ENCODE results near the gene RIN1.
"Not testable (repeated sequence)": the region's sequence is repeated elsewhere in the genome, so short reads cannot be mapped to it uniquely, and the experiment has no call there.

The RIN1 gene, protein sequence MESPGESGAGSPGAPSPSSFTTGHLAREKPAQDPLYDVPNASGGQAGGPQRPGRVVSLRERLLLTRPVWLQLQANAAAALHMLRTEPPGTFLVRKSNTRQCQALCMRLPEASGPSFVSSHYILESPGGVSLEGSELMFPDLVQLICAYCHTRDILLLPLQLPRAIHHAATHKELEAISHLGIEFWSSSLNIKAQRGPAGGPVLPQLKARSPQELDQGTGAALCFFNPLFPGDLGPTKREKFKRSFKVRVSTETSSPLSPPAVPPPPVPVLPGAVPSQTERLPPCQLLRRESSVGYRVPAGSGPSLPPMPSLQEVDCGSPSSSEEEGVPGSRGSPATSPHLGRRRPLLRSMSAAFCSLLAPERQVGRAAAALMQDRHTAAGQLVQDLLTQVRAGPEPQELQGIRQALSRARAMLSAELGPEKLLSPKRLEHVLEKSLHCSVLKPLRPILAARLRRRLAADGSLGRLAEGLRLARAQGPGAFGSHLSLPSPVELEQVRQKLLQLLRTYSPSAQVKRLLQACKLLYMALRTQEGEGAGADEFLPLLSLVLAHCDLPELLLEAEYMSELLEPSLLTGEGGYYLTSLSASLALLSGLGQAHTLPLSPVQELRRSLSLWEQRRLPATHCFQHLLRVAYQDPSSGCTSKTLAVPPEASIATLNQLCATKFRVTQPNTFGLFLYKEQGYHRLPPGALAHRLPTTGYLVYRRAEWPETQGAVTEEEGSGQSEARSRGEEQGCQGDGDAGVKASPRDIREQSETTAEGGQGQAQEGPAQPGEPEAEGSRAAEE

DNA sequence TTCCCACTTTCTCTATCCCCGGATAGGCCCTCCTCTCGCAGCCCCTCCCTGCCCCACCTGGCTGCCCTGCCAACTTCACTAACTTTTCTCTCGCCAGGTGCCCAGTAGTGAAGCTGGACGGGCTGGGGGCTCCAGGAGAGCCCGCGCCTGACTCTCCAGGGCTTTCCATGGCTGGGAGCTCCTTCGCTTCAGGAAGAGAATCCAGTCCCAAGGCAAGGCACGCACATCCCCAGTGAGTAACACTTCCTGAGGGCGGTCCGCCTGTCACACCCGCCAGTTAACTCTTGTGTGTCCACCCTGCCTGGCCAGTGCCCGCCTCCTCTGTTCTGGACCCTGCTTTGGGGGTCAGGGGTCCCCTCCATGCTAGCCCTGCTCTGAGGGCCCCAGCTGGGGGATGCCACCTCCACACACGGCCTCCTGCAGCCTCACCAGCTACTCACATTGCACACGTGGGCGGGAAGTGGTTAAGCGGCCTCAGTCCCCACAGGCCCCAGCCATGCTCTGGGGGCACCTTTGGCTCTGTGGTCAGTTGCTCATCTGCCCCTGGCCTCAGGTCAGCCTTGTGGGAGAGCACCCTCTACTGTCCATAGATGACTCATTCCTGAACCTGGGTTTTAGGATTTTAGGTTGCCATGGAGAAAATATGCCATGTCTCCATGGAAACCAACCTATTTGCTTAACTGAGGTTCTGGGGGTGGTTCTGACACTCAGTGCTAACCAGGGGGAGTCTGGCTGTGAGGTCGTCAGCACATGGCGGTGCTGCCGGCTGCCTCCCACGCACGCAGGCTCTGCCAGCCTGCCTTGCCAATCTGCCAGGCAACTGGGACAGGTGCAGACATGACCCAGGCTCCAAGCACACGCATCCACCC, at the start of gene RIN1:
Gene RIN1 (minus strand): TSS at position 201 of the 869 bp plus-strand sequence. CDS start 32 bp downstream, at position 169.
- peak; percentile 69 for DNase-seq

DNA sequence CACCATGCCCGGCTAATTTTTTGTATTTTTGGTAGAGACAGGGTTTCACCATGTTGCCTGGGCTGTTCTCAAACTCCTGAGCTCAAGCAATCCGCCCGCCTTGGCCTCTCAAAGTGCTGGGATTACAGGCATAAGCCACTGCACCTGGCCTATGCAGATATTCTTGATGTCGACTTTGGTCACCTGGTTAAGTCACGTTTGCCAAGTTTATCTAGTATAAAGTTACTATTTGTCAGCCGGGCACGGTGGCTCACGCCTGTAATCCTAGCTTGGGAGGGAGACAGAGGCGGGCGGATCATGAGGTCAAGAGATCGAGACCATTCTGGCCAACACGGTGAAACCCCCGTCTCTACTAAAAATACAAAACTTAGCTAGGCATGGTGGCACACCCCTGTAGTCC, 48.1 kb upstream of the RIN1 start:
- not testable (repeated sequence) for DNase-seq

DNA sequence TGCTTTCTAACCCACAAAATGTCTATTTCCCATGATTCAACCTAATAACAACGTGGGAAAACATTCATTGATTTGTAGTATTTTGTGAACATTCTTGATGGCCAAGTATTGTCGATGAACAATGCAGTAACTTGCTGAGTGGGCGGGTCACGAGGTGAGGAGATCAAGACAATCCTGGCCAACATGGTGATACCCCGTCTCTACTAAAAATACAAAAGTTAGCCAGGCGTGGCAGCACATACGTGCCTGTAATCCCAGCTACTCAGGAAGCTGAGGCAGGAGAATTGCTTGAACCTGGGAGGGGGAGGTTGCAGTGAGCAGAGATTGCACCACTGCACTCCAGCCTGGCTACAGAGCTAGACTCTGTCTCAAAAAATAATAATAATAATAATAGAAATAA, 44.0 kb upstream of the RIN1 start:
- DNase-seq = not testable (repeated sequence)

DNA sequence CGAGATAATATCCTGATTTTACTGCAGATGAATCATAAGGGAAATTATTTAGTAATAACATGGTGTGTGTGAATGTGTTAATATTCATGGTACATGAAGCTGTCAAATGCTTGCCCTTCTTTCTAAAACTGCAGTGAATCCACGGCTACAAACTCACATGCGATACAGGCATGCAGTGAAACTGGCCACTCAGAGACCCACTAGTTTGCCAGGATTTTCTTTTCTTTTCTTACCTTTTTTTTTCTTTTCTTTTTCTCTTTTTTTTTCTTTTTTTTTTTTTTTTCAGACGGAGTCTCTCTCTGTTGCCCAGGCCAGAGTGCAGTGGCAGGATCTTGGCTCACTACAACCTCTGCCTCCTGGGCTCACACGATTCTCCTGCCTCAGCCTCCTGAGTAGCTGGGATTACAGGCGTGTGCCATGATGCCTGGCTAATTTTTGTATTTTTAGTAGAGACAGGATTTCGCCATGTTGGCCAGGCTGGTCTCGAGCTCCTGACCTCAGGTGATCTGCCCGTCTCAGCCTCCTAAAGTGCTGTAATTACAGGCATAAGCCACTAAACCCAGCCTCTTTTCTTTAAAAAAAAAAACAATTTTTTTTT, 37.6 kb upstream of the RIN1 start:
- DNase-seq = not testable (repeated sequence)

DNA sequence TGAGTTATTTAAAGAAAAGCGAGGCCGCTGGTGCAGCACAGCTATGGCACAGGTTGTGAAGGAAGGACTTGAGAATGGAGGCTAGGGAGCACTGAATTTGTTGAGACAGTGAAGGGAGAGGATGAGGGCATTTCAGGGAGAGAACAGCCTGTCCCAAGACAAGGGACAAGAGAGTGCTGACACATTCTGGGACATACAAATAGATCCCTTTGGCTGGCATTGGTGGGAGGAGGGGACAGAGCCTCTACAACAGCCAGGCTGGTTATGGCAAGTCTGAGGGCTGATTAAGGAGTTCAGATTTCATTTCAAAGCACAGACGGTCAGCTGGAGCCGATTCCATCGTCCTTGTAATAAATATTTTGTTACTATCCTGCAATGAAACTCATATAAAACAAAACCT, 37.0 kb upstream of the RIN1 start:
- DNase-seq = no peak

DNA sequence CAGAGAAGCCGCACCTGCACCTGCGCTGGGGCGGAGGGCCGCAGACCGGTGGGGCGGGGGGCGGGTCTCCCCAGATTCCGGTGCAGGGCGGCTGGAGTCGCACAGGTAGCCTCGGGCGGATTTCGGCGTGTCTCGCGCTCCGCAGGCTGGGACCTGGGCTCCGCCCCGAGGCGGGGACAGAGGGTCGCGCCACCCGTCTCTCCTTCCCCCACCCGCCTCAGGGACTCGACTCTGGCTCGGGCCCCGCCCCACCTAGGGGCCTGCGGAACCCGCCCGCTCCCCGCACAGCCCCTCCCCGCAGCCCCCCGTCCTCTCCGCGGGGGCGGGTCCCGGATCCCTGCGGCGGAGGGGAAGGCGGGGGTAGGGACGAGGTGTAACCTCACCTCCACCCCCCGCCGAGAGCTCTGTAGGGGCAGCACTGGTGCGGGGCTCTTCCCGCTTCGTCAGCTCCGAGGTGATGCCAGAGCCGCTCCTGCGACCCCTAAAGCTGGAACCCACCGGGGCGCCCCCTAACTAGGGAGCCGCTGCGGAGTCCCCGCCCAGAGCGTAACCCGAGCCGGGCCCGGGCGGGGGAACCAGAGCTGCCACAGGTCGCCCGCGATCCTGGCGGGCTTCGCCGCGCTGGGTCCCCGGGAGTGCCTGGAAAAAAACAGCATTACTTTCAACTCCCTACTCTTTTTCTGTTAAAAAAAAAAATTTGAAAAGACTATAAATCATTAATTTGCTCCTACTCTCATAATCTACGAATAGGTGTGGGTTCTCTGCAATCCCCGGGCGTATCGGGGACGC, 35.6 kb upstream of the RIN1 start, which contains the start of gene SLC29A2:
Gene SLC29A2 (minus strand): TSS at position 134 of the 789 bp plus-strand sequence. CDS start 169 bp downstream, outside the sequence.
- DNase-seq = peak; percentile 63

DNA sequence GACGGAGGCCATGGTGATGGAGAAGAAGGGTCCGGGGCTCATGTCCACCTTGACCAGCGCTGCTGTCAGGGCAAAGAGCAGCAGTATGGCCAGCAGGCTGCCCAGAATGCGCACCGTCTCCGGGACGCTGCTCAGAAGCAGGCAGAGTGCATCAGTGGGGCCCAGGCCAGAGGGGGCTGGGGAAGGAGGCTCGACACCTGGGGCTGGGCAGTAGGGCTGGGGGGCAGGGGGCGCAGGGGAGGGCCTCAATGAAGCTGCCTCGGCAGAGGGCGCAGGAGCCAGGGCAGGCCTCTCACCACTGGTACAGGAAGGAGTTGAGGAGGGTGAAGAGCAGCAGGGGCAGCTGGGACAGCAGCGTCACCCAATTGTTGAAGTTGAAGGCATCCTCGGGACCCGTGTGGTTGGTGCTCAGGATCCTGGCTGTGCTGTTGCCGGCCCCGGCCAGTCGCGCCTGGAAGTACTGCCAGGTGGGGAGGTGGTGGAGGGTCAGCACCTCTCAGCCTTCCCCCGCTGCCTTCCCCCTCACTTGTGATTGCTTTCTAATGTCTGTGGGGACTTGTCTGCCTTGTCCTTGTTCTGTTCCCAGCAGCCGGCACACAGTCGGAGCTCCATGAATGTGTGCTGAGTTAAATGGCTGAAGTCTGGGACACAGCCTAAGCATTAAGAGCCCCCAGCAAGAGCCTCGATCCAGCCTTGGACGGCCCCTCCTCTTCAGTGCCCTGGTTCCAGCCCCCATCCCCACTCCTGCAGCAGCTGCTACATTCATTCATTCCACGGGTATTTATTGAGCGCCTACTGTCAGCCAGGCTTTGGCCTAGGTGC, 33.0 kb upstream of the RIN1 start:
- DNase-seq = peak; percentile 27

DNA sequence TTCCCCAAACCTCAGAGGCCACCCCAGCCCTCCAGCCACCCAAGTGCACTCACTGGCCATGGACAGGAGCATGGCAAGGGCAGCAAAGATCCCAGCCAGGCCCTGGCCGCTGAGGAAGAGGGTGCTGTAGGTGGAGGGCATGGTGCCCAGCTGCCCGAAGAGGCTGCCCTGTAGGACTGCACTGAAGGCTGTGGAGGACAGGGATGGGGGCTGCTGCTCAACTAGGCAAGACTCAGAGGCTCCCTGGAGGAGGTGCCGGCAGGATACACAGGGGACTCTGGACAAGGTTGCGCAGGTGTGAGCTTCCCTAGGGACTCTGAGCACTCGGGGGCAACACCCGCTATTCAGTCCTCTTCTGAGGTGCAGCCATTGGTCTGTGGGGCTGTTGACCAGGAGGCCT, 32.2 kb upstream of the RIN1 start:
- DNase-seq = no peak

DNA sequence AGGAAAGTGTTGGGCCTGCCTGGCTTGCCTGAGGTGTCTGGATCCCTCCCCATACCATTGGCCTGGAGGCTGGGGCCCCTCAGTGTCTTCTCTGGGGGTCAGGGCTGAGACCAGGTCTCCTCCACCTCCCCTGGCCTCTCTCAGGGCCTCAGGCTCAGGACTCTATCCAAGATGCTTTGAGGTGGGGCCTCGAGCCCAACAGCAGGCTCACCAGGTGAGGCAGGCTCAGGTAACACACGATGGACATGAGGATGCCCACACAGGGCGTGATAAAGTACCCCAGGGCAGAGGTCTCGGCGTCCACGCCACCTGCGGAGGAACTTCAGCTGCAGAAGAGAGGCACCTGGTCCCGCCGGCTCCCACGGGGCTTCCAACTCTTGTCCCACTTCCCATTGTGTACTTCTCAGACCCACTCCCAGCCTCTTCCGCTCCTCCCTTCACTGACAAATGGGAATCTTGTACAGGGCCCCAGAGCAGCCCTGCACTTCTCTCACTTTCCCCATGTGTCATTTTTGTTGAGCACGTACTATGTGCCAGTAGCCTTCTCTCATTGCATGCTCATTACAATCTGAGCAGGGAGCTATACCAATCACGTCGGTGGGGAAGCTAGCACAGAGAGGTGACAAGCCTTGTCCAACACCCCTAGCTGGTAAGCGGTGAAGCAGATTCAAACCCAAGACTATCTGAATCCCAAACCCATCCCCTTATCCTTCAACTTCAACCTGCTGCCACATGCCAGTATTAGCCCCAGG, 31.5 kb upstream of the RIN1 start:
- no peak for DNase-seq

DNA sequence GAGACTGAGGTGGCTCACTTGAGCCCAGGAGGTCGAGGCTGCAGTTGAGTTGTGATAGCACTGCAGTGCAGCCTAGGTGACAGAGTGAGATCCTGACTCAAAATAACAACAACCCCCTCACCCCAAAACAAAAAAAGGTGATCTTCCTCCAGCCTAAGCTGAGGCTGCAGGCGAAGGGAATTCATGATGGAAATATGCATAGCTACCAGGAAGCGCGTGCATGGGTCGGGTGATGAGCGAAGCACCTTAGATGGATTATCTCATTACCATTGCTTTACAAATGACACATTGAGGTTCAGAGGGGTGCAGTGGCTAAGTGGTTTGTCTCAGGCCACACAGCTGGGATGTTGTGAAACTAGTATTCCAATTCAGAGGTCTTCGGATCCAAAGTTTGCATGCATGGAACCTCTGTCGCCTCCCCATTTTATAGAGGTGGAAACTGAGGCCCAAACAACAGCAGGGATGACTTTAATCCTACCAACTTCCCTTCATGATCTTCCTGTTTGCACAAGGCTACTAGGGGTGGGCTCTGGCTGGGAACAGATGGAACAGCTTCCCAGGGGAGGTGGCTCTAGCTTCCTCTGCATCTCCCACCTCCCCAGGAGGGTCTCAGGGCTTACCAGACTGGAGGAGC, 30.7 kb upstream of the RIN1 start:
- no peak for DNase-seq

DNA sequence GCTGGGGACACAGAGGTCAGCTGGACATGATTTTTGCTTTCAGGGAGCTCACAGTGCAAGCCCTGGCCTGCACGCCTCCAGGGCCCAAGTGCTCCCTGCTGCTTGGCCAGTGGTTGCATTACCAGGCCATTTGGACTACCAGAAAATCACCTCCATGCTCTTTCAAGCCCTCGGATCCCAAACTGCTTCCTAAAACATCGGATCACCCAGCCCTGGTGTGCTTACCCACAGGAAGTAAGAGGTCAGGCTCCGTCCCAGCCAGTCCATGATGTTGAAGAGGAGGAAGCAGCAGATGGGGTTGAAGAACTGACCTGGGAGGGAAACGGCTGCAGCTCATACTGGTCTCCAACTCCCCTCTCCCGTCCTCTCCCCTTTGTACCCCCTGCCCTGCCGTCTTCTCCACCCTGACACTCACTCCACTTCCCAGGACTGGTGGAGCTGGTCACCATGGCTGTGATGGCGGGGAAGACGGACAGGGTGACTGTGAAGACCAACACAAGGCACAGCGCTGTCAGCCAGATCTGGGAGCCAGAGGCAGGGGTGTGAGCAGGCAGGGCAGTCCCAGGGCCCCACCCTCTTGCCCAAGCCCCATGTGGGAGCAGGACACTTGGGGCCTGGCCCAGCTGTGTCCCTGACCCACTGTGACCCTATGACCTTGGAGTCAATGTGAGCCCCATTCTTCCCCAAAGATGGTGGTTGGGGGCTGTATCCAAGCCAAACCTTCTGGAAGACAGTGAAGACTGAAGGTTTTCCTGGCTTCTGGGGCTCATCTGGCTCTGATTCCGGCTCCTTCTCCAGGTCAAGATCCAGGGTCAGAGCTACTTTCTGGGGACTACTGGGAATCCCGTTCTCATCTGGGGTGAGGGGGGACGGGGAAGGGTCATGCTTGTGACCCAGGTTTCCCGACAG, 29.7 kb upstream of the RIN1 start:
- no peak for DNase-seq

DNA sequence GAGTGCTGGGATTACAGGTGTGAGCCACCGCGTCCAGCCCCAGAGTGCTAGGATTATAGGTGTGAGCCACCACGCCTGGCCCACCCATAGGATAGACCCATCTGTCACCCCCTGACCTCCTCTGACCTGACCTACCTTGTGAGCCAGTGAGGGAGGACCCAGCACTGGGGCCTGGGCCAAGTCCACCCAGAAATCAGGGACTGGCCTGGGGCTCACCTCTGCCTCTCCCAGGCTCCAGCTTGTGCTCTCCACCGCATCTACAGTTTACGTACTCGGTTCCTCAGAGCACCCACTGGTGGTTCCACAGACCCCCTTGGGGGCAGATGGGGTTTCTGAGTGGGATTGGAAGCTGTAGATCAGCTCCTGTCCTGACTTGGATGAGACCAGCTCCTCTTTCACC, 28.9 kb upstream of the RIN1 start:
- no peak for DNase-seq

DNA sequence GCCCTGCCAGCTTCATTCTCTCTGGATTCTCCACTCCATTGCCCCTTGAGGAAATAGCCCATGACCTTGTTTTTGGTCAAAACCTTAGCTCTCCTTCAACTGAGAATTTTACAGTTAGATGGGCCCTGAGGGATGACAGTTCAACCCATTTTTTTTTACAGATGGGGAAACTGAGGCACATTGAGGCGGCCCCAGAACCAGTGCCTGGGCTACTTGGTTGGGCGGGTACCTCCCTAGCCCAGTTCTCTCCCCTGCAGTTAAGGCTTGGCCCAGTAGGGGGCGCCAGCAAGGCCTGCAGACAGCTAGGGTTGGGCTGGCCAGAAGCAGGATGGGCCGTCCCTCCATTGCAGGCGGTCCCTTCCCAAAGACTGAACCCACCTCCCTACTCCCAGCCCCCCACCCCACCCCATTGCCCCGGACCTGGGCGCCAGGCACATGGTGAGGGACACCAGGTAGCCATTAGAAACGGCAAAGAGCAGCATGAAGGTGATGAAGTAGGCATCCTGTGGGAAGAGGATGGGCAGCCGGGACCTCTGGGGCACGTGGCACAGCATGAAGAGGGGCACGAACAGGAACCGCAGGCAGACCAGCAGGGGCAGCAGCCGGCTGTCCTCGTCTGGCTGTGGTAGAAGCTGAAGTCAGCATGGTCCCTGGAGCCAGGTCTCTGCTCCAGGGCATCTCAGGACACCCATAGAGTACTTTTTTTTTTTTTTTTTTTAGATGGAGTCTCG, 27.7 kb upstream of the RIN1 start:
- DNase-seq = no peak

DNA sequence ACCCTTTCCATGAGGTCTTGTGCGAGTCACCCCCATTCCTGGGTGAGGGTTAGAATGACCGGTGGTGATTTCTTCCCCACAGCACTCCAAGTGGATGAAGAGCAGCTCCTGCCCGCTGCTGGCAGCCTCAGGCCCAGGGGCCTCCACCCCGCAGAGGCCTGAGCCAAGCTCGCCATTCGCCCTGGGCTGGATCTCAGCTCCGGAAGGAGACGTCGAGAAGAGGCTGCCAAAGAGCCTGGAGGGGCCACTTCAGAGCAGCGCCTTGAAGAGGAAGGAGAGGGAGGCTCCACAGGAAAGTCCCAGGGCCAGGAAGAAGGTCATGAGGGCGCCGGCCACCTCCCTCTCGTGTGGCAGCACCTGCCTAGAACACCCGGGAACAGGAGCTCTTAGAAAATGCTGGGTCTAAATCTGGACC, 27.0 kb upstream of the RIN1 start:
- no peak for DNase-seq

DNA sequence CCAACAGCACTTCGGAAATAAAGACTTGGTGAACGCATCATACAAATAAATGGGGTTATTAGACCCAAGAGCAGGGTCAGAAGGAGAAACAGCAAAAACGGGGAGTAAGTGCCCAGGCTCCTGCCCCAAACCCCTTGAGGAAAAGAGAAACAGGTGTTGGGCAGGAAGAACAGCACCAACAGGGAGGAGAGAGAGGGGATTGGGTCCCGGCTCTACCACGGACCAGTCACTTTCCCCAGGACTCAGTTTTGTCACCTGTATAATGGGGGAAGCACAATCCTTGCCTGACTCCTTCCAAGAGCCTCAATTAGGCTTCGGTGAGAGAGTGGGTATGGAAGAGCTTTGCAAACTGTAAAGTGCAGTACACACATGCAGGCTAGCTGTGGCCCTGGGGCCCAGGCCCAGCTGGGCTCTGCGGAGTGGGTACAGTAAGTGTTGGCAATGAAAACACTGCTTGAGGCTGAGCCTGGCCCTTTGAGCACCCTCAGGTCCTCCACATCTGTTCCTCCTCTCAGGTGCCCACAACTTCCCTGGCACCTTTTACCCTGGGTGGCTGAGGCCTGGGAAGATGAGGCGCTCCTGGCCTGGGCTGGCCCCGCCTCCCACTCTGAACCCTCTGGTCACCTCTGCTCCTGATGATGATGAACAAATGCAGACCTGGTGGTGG, 26.4 kb upstream of the RIN1 start:
- DNase-seq = no peak

DNA sequence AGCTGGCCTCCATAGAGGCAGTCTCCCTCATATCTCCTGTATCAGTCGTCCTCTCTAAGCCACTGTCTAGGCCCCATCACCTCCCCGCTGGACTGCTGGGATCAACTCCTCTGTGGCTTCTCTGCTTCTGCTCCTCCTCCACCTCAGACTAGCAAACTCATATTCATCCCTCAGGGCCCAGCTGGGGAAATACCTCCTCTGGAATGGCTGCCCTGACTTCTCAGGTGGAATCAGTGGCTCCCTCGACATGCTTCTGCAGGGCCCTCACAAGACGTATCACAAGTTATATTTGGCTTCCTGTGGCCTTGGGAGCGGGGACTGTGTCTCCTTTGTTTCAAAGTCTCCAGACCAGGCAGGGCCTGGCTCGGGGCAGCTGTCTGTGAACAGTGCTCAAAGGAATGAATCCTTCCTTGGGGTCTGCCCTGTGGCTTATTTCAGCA, 25.3 kb upstream of the RIN1 start:
- no peak for DNase-seq

All from right hindlimb (tissue), 1 donor.